HCT116 (cell line): ENCODE results near the gene FAM162A. TPM values are rescaled to one million over a fixed set of nuclear protein-coding genes. Genes with fewer than 3 reads are reported as not detected.

ENCODE experiments used
- ATAC-seq: fragments of 200-7000 bp; cut with Tn5 transposase; 2 replicates; pipeline ENCODE4 v1.9.1; 2020; ENCODE audit warnings: mild to moderate bottlenecking, moderate library complexity
- BruUV-seq: library from RNA; stranded (reverse); fragments of 400-500 nt; replicated peaks from 2 replicates; lab custom pipeline; 2021; lab: Mats Ljungman, UMichigan
- CTCF ChIA-PET: fragments of 300-600 bp; sonication (Branson Sonifier 250); formaldehyde crosslinking; loops from one replicate; lab custom pipeline; 2021; ENCODE audit warnings: antibody characterized with exemption; lab: Charles Lee
- POLR2A ChIA-PET: fragments of 300-600, 350-600 bp; sonication (Branson Sonifier 250); formaldehyde crosslinking; loops from one replicate; lab custom pipeline; 2021; ENCODE audit warnings: antibody characterized with exemption; lab: Charles Lee
- RAD21 ChIA-PET, 2 experiments: fragments of 300-600 bp; sonication (Branson Sonifier 250); formaldehyde crosslinking; loops; one replicate each; lab custom pipeline; 2023; ENCODE audit warnings: low total read pairs in 2 of 2; ENCODE audit not compliant: uncharacterized antibody in 2 of 2, unreplicated experiment in 2 of 2, low non-redundant PET in 1 of 2; lab: Charles Lee
- DNase-seq: peaks from one replicate; pipeline ENCODE4 v3.0.0-alpha.2; 2010; ENCODE audit warnings: low read depth, low spot score
- H2AFZ ChIP-seq: fragments of 200-600 bp; shearing (Covaris generic), sonication (generic); 2 replicates; pipeline ENCODE4 v1.6.1; 2017; ENCODE audit warnings: low read depth, mixed run types, mixed read lengths, antibody characterized with exemption, low read length; ENCODE audit not compliant: poor library complexity, severe bottlenecking
- H3K27ac ChIP-seq: 2 replicates; pipeline ENCODE4 v1.5.1; 2012; ENCODE audit warnings: low read depth, low read length
- H3K27me3 ChIP-seq: fragments of 200-600 bp; sonication (generic); 2 replicates; pipeline ENCODE4 v1.6.1; 2016; ENCODE audit warnings: mixed run types, low read length, mixed read lengths; ENCODE audit not compliant: insufficient read depth
- H3K36me3 ChIP-seq, 2 experiments: fragments of 200-500 bp in 1 of 2; fragments of 200-600 bp in 1 of 2; sonication (Bioruptor generic) in 1 of 2; sonication (generic) in 1 of 2; 2 replicates each; pipeline versions ENCODE4 v1.5.1 to v1.6.1; 2014 to 2016; ENCODE audit warnings: low read length in 2 of 2, inconsistent platforms in 1 of 2, mixed read lengths in 1 of 2, mixed run types in 1 of 2; ENCODE audit not compliant: insufficient read depth in 2 of 2, control insufficient read depth in 1 of 2
- H3K4me1 ChIP-seq, 2 experiments: fragments of 200-600 bp in 1 of 2; sonication (generic) in 1 of 2; 2 replicates each; pipeline versions ENCODE4 v1.5.1 to v1.6.1; 2012 to 2017; ENCODE audit warnings: low read length in 2 of 2, inconsistent platforms in 1 of 2, mild to moderate bottlenecking in 1 of 2, mixed read lengths in 1 of 2, mixed run types in 1 of 2, moderate library complexity in 1 of 2; ENCODE audit not compliant: insufficient read depth in 2 of 2, control insufficient read depth in 1 of 2
- H3K4me2 ChIP-seq: fragments of 200-600 bp; sonication (generic); 2 replicates; pipeline ENCODE4 v1.6.1; 2017; ENCODE audit warnings: mixed run types, low read length, mixed read lengths
- H3K4me3 ChIP-seq, 2 experiments: fragments of 200-600 bp in 1 of 2; sonication (generic) in 1 of 2; replicated peaks in 1 of 2; 2 replicates each; pipeline ENCODE4 v1.5.1; 2011 to 2016; ENCODE audit warnings: low read length in 2 of 2, control low read depth in 1 of 2, low read depth in 1 of 2, mild to moderate bottlenecking in 1 of 2, mixed read lengths in 1 of 2, mixed run types in 1 of 2
- H3K79me2 ChIP-seq: fragments of 200-600 bp; sonication (generic); 2 replicates; pipeline ENCODE4 v1.6.1; 2017; ENCODE audit warnings: mild to moderate bottlenecking, mixed run types, low read length, moderate library complexity, mixed read lengths; ENCODE audit not compliant: insufficient read depth
- H3K9ac ChIP-seq: fragments of 200-600 bp; sonication (generic); 2 replicates; pipeline ENCODE4 v1.6.1; 2016; ENCODE audit warnings: low read length, mixed read lengths
- H3K9me2 ChIP-seq: fragments of 200-600 bp; sonication (generic), shearing (Covaris generic); 2 replicates; pipeline ENCODE4 v1.6.1; 2017; ENCODE audit warnings: mixed run types, mild to moderate bottlenecking, moderate library complexity; ENCODE audit not compliant: insufficient read depth
- H3K9me3 ChIP-seq, 2 experiments: fragments of 200-500 bp in 1 of 2; fragments of 200-600 bp in 1 of 2; sonication (Bioruptor generic) in 1 of 2; sonication (generic) in 1 of 2; 2 replicates each; pipeline ENCODE4 v1.6.1; 2014 to 2017; ENCODE audit warnings: low read length in 2 of 2, mixed read lengths in 2 of 2, inconsistent platforms in 1 of 2, low read depth in 1 of 2, mild to moderate bottlenecking in 1 of 2, mixed run types in 1 of 2, moderate library complexity in 1 of 2; ENCODE audit not compliant: control insufficient read depth in 1 of 2, insufficient read depth in 1 of 2
- H4K20me1 ChIP-seq: fragments of 200-600 bp; sonication (generic), shearing (Covaris generic); 2 replicates; pipeline ENCODE4 v1.6.1; 2017; ENCODE audit warnings: mixed run types, mild to moderate bottlenecking, moderate library complexity; ENCODE audit not compliant: insufficient read depth
- CBX3 ChIP-seq: IDR thresholded peaks from 2 replicates; pipeline ENCODE4 v1.6.1; 2012; ENCODE audit warnings: low read depth
- CEBPB ChIP-seq: IDR thresholded peaks from 2 replicates; pipeline ENCODE4 v1.6.1; 2012; ENCODE audit warnings: low read depth
- EGR1 ChIP-seq: IDR thresholded peaks from 2 replicates; pipeline ENCODE4 v1.6.1; 2012; ENCODE audit warnings: low read depth
- ELF1 ChIP-seq: IDR thresholded peaks from 2 replicates; pipeline ENCODE4 v1.6.1; 2012; ENCODE audit warnings: low read depth, borderline replicate concordance
- EZH2 ChIP-seq: fragments of 200-600 bp; sonication (generic); IDR thresholded peaks from 2 replicates; pipeline ENCODE4 v1.6.1; 2017; ENCODE audit warnings: antibody characterized with exemption, mixed run types
- POLR2A ChIP-seq: IDR thresholded peaks from 2 replicates; pipeline ENCODE4 v1.7.0; 2011; ENCODE audit warnings: borderline replicate concordance; ENCODE audit not compliant: insufficient read depth, insufficient read length; ENCODE audit errors: extremely low read depth
- POLR2AphosphoS5 ChIP-seq: IDR thresholded peaks from 2 replicates; pipeline ENCODE4 v1.6.1; 2011; ENCODE audit warnings: mild to moderate bottlenecking, low read depth, low read length, moderate library complexity
- RAD21 ChIP-seq: IDR thresholded peaks from 2 replicates; pipeline ENCODE4 v1.6.1; 2012; ENCODE audit warnings: low read depth, mild to moderate bottlenecking
- SIN3A ChIP-seq: IDR thresholded peaks from 2 replicates; pipeline ENCODE4 v1.6.1; 2012; ENCODE audit warnings: low read depth
- SP1 ChIP-seq: IDR thresholded peaks from 2 replicates; pipeline ENCODE4 v1.6.1; 2012; ENCODE audit warnings: low read depth
- TCF7L2 ChIP-seq: IDR thresholded peaks from 2 replicates; pipeline ENCODE4 v1.7.0; 2011; ENCODE audit warnings: borderline replicate concordance, inconsistent platforms; ENCODE audit not compliant: insufficient read depth, insufficient read length; ENCODE audit errors: extremely low read depth
- YY1 ChIP-seq: IDR thresholded peaks from 2 replicates; pipeline ENCODE4 v1.6.1; 2011; ENCODE audit warnings: low read length, low read depth, moderate library complexity, mild to moderate bottlenecking; ENCODE audit not compliant: insufficient replicate concordance; ENCODE audit errors: extremely low read depth
- ZFX ChIP-seq: fragments of 450-650 bp; IDR thresholded peaks from 2 replicates; pipeline ENCODE4 v1.6.1; 2017
- ZNF274 ChIP-seq: fragments of 200-500 bp; sonication (Bioruptor generic); IDR thresholded peaks from 2 replicates; pipeline ENCODE4 v1.6.1; 2014; ENCODE audit warnings: mild to moderate bottlenecking, low read depth, low read length, inconsistent platforms
- intact Hi-C: fragments of 100-400 bp; cut with micrococcal nuclease; formaldehyde crosslinking; loops from 2 replicates; pipeline ENCODE4 v1.10.0; 2022
- total RNA-seq: library from RNA; stranded (reverse); gene quantifications from one replicate; pipeline ENCODE4 v1.2.1, GENCODE V29; 2021; ENCODE audit not compliant: unreplicated experiment
- TF ChIP-seq, protein P1 (sequence below): IDR thresholded peaks from 2 replicates; pipeline ENCODE4 v1.6.1; 2011; ENCODE audit warnings: mild to moderate bottlenecking, low read length, moderate library complexity; ENCODE audit not compliant: insufficient replicate concordance; ENCODE audit errors: extremely low read depth
- TF ChIP-seq, protein P2 (sequence below), 3 experiments: fragments of 200-600 bp in 1 of 3; sonication (generic) in 1 of 3; IDR thresholded peaks in 2 of 3; conservative IDR thresholded peaks in 1 of 3; 2 replicates each; pipeline ENCODE4 v1.5.1; 2012 to 2017; ENCODE audit warnings: low read depth in 2 of 3, low read length in 2 of 3, antibody characterized with exemption in 1 of 3, borderline replicate concordance in 1 of 3, control low read depth in 1 of 3, mild to moderate bottlenecking in 1 of 3, mixed read lengths in 1 of 3, mixed run types in 1 of 3, moderate library complexity in 1 of 3; ENCODE audit not compliant: insufficient read depth in 1 of 3
- TF ChIP-seq, protein P3 (sequence below): IDR thresholded peaks from 2 replicates; pipeline ENCODE4 v1.6.1; 2012; ENCODE audit warnings: low read depth

FAM162A gene
- total RNA-seq, 1 experiment from 2014 or later = 74.1 TPM

DNA sequence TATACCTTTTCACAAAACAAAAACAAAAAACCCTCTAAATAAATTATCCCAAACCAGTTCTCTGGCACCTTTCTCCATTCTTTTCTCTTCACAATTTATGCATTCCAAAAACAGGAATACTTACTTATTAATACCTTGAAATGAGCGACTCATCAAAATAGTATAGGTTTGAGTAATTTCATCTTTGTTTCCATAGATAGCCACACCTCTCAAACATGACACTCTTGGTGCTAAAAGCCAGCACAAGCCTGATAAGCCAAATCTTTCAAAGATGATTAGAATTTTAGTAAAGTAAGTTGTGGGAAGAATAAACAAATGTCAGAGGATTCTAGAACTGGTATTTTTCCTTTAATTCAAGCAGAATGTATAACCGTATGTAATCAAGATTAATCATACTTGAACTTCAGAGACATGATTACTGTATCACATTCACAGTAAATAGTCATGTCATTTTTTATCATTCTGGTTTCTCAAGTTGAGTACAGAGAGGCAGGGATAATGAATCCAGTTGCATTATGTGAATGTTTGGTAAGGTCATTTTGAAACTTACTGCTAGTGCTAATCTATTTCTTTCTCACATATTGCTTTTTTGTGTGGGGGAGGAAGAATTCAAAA, 44.0 kb downstream of the FAM162A start:
- H3K36me3 ChIP-seq = peaks cover 13 to 24% of the 10 kb centered on the region in 2 experiments
- H3K4me3 ChIP-seq = no peak overlapping the region
- no peaks in the 10 kb centered on the region for H3K4me1 ChIP-seq
- H3K9me2 ChIP-seq = no peaks in the 10 kb centered on the region
- intact Hi-C loops = no loop called here
- no peak for ATAC-seq
- ChIA-PET RAD21 (no interaction called here), CTCF (no interaction called here), POLR2A (interaction anchor here (1.8 kb wide), 1 partner anchor 12 kb away, joined by 4 read pairs; the partner anchor contains the start of gene WDR5B)
- BruUV-seq = no TSS peak
- H3K9ac ChIP-seq = no peak overlapping the region
- H3K27me3 ChIP-seq = no peaks in the 10 kb centered on the region
- no peaks in the 10 kb centered on the region for H3K9me3 ChIP-seq
- DNase-seq = no peak
- no peak overlapping the region for H3K4me2 ChIP-seq
- no peak overlapping the region for H3K27ac ChIP-seq
- no peaks in the 10 kb centered on the region; the same call in 1 of the 2 replicates for H3K79me2 ChIP-seq
- H4K20me1 ChIP-seq = no peaks in the 10 kb centered on the region
- no peak overlapping the region for H2AFZ ChIP-seq
- TF ChIP-seq, protein P1, sequence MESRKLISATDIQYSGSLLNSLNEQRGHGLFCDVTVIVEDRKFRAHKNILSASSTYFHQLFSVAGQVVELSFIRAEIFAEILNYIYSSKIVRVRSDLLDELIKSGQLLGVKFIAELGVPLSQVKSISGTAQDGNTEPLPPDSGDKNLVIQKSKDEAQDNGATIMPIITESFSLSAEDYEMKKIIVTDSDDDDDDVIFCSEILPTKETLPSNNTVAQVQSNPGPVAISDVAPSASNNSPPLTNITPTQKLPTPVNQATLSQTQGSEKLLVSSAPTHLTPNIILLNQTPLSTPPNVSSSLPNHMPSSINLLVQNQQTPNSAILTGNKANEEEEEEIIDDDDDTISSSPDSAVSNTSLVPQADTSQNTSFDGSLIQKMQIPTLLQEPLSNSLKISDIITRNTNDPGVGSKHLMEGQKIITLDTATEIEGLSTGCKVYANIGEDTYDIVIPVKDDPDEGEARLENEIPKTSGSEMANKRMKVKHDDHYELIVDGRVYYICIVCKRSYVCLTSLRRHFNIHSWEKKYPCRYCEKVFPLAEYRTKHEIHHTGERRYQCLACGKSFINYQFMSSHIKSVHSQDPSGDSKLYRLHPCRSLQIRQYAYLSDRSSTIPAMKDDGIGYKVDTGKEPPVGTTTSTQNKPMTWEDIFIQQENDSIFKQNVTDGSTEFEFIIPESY = no peak
- no peak for TF ChIP-seq CEBPB
- no peak for TF ChIP-seq ELF1
- TF ChIP-seq SIN3A = no peak
- no peak for TF ChIP-seq TCF7L2
- TF ChIP-seq, protein P2, sequence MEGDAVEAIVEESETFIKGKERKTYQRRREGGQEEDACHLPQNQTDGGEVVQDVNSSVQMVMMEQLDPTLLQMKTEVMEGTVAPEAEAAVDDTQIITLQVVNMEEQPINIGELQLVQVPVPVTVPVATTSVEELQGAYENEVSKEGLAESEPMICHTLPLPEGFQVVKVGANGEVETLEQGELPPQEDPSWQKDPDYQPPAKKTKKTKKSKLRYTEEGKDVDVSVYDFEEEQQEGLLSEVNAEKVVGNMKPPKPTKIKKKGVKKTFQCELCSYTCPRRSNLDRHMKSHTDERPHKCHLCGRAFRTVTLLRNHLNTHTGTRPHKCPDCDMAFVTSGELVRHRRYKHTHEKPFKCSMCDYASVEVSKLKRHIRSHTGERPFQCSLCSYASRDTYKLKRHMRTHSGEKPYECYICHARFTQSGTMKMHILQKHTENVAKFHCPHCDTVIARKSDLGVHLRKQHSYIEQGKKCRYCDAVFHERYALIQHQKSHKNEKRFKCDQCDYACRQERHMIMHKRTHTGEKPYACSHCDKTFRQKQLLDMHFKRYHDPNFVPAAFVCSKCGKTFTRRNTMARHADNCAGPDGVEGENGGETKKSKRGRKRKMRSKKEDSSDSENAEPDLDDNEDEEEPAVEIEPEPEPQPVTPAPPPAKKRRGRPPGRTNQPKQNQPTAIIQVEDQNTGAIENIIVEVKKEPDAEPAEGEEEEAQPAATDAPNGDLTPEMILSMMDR (IDR thresholded peaks at IDR 0.05 in 2 of 3, conservative IDR thresholded peaks at IDR 0.05 in 1 of 3; ENCODE audit: borderline replicate concordance in 1 of 3, insufficient read depth in 1 of 3, low read depth in 2 of 3, low read length in 2 of 3) = no peak
- no peak for TF ChIP-seq RAD21
- TF ChIP-seq EGR1 = no peak
- TF ChIP-seq, protein P3, sequence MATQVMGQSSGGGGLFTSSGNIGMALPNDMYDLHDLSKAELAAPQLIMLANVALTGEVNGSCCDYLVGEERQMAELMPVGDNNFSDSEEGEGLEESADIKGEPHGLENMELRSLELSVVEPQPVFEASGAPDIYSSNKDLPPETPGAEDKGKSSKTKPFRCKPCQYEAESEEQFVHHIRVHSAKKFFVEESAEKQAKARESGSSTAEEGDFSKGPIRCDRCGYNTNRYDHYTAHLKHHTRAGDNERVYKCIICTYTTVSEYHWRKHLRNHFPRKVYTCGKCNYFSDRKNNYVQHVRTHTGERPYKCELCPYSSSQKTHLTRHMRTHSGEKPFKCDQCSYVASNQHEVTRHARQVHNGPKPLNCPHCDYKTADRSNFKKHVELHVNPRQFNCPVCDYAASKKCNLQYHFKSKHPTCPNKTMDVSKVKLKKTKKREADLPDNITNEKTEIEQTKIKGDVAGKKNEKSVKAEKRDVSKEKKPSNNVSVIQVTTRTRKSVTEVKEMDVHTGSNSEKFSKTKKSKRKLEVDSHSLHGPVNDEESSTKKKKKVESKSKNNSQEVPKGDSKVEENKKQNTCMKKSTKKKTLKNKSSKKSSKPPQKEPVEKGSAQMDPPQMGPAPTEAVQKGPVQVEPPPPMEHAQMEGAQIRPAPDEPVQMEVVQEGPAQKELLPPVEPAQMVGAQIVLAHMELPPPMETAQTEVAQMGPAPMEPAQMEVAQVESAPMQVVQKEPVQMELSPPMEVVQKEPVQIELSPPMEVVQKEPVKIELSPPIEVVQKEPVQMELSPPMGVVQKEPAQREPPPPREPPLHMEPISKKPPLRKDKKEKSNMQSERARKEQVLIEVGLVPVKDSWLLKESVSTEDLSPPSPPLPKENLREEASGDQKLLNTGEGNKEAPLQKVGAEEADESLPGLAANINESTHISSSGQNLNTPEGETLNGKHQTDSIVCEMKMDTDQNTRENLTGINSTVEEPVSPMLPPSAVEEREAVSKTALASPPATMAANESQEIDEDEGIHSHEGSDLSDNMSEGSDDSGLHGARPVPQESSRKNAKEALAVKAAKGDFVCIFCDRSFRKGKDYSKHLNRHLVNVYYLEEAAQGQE = no peak
- no peak for TF ChIP-seq POLR2A
- no peak for TF ChIP-seq ZFX
- TF ChIP-seq SP1 = no peak
- TF ChIP-seq YY1 = no peak
- no peak for TF ChIP-seq CBX3
- no peak for TF ChIP-seq EZH2
- TF ChIP-seq POLR2AphosphoS5 = no peak
- no peak for TF ChIP-seq ZNF274
- TF ChIP-seq, all 23 proteins: peak for 0
